NCI-H1092 (cell line): ENCODE data around the gene MASP2.
"Not testable (repeated sequence)": the region's sequence is repeated elsewhere in the genome, so short reads cannot be mapped to it uniquely, and the experiment has no call there.

Source experiments
- DNase-seq: peaks from one replicate; lab custom pipeline; 2025; lab: John Stamatoyannopoulos, UW

MASP2 gene

GRCh38 chr1:10990828-10991227 lies 56.2 kb downstream of the MASP2 start:
- DNase-seq: no peak

- not testable (repeated sequence) for DNase-seq
Measured at GRCh38 chr1:10989920-10990516, 57.0 kb downstream of the MASP2 start.

GRCh38 chr1:10989095-10989494 lies 57.9 kb downstream of the MASP2 start:
- no peak for DNase-seq

- no peak for DNase-seq
Measured at GRCh38 chr1:10987840-10988417, 59.1 kb downstream of the MASP2 start.

GRCh38 chr1:10986525-10986890 lies 60.5 kb downstream of the MASP2 start:
- no peak for DNase-seq

GRCh38 chr1:10980841-10981727 lies 66.0 kb downstream of the MASP2 start:
- no peak for DNase-seq

DNA sequence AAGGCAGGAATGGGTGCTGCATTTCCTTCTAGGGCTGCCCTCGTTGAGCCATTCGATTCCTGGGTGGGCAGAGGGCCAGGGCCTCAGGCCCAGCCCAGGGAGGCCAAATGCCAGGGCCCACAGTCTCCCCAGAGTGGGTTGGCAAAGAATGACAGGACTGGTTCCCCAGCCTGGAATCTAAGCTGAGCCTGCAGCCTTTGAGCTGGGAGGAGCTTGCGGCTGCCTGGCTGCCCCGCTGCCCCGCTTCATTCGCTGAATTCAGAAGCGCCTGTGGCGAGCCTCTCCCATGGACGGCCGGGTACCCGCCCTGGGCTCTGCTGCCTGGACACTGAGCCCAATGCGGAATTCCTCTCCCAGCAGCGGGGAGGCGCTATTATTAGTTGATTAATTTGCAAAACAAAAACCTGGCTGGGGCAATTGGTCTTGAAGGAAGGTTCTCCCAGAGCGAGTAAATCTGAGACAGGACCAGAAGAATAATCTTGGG lies 66.9 kb downstream of the MASP2 start:
- DNase-seq: no peak

DNA sequence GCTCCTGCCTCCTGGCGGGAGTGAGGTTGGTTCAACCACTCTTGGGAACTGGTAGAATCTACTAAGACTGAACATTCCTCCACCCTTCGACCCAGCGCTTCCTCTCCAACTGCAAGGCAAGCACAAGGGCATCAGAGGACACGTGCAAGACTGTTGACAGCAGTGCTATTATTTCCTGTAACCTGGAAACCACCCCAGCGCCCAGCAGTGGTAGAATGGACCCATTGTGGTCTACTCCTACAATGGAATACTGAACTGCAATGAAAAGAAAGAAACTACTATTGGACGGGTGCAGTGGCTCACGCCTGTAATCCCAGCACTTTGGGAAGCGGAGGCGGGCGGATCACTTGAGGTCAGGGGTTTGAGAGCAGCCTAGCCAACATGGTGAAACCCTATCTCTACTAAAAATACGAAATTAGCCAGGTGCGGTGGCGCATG lies 67.5 kb downstream of the MASP2 start:
- DNase-seq: no peak

DNA sequence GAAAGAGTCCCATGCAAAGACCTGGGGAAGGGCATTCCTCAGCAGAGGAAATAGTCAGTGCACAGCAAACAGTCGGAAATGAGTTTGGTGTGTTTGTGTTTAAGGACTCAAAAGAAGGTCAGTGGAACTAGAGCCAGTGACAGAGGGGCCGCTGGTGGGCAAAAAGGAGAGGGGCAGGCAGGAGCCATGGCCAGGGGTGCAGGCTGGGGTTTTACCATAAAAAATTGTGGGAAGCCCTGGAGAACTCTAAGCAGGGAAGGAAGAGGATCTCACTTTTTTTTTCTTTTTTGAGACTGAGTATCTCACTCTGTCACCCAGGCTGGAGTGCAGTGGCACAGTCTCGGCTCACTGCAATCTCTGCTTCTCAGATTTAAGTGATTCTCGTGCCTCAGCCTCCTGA lies 68.3 kb downstream of the MASP2 start:
- no peak for DNase-seq
